Activated CD8-positive, alpha-beta memory T cell treated with anti-CD3 and anti-CD28 coated beads for 1 hour (primary cell): ENCODE measurements around the gene CHTF18.
"Not testable (repeated sequence)": the region's sequence is repeated elsewhere in the genome, so short reads cannot be mapped to it uniquely, and the experiment has no call there.

ENCODE experiments used
- DNase-seq, 2 donors: peaks; one replicate each; pipeline ENCODE4 v3.0.0-alpha.2; 2020; ENCODE audit warnings: low read depth in 1 of 2; ENCODE audit errors: extremely low read depth in 1 of 2

CHTF18 gene

GRCh38 chr16:788399-789126, at the start of gene CHTF18:
Gene CHTF18 (plus strand): TSS chr16:788620. CDS start chr16:788685, 65 bp downstream.
- peak; percentile 73 to 89 for DNase-seq

- no peak for DNase-seq
These were observed 48.6 kb upstream of the CHTF18 start for GRCh38 chr16:739560-740458.

DNA sequence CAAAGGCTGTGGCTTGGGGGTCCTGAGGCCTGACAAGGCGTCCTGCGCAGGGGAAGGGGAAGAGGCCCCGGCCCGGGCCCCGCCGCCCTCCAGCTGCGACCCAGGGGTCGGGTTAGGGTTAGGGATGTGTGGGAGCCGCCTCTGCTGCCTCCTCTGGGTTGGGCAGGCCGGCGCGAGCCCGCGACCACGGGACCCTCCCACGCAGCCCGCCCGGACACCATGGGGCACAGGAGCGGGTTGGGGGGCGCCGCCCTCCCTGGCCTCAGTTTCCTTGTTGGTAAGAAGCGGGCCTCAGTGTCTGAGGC, 48.0 kb upstream of the CHTF18 start:
- DNase-seq = no peak

- DNase-seq = peak; percentile 79 to 91
These were observed 47.5 kb upstream of the CHTF18 start, which contains the start of gene CIAO3 for GRCh38 chr16:740764-741505. Gene CIAO3 (minus strand): TSS chr16:740997. CDS start chr16:740985, 12 bp downstream.

- DNase-seq = no peak
These were observed 46.3 kb upstream of the CHTF18 start for GRCh38 chr16:741986-742629.

DNA sequence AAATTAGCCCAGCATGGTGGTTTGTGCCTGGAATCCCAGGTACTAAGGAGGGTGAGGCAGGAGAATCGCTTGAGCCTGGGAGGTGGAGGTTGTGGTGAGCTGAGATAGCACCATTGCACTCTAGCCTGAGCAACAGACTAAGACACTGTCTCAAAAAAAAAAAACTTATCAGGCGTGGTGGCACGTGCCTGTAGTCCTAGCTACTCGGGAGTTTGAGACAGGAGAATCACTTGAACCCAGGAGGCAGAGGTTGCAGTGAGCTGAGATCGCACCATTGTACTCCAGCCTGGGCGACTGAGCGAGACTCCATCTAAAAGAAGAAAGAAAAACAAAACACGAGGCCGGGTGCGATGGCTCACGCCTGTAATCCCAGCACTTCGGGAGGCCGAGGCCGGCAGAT, 45.5 kb upstream of the CHTF18 start:
- not testable (repeated sequence) for DNase-seq

GRCh38 chr16:743794-744500, 44.5 kb upstream of the CHTF18 start:
- DNase-seq = no peak

- DNase-seq = no peak
These were observed 42.7 kb upstream of the CHTF18 start for GRCh38 chr16:745739-746138.

DNA sequence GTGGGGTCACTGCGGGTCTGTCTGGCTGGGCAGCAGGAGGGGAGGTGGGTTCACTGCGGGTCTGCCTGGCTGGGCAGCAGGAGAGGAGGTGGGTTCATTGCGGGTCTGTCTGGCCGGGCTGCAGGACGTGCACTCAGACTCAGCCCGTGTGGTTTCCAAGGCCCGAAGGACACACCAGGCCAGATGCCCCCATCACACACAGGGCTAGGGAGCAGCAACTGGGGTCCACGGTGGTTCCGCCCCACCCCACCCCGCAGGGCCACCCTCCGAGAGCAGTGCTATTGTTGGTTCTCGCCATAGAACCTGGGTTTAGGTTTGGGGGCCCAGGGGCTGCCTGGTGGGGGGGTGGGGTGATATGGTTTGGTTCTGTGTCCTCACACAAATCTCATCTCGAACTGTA, 41.8 kb upstream of the CHTF18 start:
- DNase-seq = no peak

DNA sequence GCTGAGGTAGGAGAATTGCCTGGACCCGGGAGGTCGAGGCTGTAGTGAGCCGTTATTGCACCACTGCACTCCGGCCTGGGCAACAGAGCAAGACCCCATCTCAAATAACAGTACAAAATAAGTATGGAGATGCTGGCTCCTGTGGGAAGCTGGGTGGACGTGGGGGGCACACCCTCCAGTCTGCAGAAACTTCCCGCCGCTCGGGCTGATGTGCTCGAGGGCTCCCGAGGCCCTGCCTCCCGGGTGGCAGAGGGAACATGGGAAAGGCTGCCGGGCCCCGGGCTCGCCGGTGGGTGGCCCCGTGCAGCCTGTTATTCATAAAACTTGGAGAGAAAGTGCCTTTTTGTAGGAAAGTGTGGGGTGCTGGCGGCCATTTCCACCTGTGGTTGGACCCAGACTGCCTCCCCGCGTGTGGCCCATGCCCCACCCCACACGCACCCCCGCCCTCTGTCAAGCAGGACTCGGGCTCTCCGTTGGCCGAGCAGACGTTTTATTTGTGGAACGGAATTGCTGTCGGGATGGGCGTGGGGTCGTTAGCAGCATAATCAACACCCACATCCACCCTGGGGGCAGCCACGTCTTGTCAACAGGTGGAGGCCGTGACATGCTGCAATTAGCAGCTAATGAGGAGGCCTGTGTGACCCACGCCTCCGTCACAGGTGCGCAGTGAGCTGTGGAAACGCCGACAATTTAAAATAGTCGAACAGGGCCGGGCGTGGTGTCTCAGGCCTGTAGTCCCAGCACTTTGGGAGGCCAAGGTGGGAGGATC, 40.3 kb upstream of the CHTF18 start:
- no peak for DNase-seq

DNA sequence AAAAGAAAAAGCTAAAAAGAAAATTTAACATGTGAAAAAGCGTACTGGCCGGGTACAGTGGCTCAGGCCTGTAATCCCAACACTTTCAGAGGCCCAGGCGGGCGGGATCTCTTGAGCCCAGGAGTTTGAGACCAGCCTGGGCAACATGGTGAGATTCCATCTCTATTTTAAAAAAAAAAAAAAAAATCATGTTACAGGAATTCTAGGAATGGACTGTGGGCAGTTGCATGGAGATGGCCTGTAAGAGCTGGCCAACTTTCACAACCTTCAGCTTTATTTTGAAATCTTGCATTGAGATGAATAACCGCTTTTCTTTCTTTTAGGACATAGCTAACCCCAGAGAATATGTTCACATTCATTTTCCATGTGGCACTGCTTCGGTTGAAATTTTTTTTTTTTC, 39.4 kb upstream of the CHTF18 start:
- DNase-seq = no peak

- no peak for DNase-seq
These were observed 37.9 kb upstream of the CHTF18 start for GRCh38 chr16:750485-750884.

GRCh38 chr16:751152-752006, 37.0 kb upstream of the CHTF18 start:
- DNase-seq = no peak

- no peak for DNase-seq
These were observed 36.5 kb upstream of the CHTF18 start for GRCh38 chr16:752007-752312.

- not testable (repeated sequence) for DNase-seq
These were observed 34.3 kb upstream of the CHTF18 start for GRCh38 chr16:754121-754607.

- no peak for DNase-seq
These were observed 33.8 kb upstream of the CHTF18 start for GRCh38 chr16:754656-755055.

GRCh38 chr16:756428-756827, 32.0 kb upstream of the CHTF18 start:
- DNase-seq = no peak

DNA sequence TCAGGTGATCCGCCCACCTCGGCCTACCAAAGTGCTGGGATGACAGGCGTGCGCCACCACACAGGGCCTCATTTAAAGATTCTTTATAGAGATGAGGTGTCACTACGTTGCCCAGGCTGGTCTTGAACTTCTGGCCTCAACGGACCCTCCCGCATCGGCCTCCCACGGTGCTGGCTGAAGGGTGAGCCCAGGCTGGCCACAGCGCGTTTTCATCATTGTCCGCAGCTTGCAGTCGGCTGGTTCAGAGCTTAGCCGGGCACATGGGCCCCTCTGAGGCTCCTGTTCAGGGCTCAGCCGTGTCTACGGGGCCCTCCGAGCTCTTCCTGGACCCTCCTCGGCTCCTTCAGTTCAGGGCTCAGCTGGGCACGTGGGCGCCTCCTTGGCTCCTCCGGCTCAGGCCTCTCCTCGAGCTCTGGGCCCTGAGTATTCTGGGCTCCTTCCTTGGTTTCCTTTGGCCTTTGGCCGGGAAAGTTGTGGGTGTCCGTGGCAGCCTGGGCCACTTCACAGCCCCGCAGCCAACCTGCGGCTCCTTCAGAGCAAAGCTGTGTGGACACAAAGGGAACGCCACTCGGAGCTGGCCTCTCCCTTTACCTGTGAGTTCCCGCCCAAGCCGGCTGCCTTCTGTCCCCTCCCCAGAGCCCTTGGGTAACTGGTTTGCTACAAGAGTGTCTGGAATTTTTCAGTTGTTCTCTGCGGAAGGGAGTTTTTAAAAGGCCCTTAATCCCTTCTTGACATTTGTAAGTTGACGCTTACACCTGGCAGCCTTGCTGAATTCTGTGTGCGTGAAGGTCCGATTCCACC, 29.1 kb upstream of the CHTF18 start:
- DNase-seq = no peak
